Sciatic nerve (tissue), 2 donors: ENCODE measurements around the gene XYLT1. TPM values are rescaled to one million over a fixed set of nuclear protein-coding genes. Genes with fewer than 3 reads are reported as not detected.

ENCODE experiments used
- ATAC-seq: fragments of 200-7000 bp; cut with Tn5 transposase; one replicate; pipeline ENCODE4 v1.9.1; 2020; ENCODE audit warnings: mild to moderate bottlenecking, moderate library complexity
- DNase-seq: peaks from one replicate; pipeline ENCODE4 v3.0.0-alpha.2; 2020; ENCODE audit warnings: low spot score
- intact Hi-C: fragments of 100-400 bp; cut with DNase I; formaldehyde crosslinking; loops from one replicate; pipeline ENCODE4 v1.14.2; 2022
- total RNA-seq: library from RNA; stranded (reverse); fragmentation: NEBNext Ultra II Directional; extraction: Animal tissue kit (Norgen Biotek cat#: 25700); gene quantifications from one replicate; pipeline ENCODE4 v1.2.1, GENCODE V29; 2021
- donor health status: DM: no; HTN: no; CAD: no.
- donor health status: DM: no; HTN: no; CAD: no.

The XYLT1 gene
- total RNA-seq, 1 donor from 2014 or later: 17.3 TPM

GRCh38 chr16:17101646-17102045 lies 369.1 kb downstream of the XYLT1 start:
- ATAC-seq (no peak), DNase-seq (no peak)
- intact Hi-C loops: no loop called here

- DNase-seq: no peak
- no peak for ATAC-seq
- intact Hi-C loops: no loop called here
These were observed 372.1 kb downstream of the XYLT1 start for GRCh38 chr16:17098685-17099084.

DNA sequence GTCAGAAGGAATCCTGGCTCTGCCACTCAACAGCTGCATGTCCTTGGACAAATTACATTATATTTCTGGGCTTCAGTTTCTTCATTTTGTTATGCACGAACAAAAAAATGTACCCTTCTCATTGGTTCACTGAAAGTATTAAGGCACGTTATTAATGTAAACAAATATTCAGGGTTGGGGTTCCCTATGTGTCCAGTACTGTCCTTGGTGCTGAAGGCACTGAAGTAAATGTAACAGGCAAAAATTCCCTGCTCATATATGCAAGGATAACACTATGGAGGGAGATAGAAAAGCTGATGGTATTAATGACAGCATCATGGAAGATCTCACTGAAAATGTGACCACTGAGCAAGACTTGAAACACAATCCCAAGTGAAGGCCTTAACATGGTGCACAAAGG lies 386.6 kb downstream of the XYLT1 start:
- no peak for ATAC-seq

GRCh38 chr16:17083628-17084027 lies 387.1 kb downstream of the XYLT1 start:
- ATAC-seq (no peak), DNase-seq (no peak)
- intact Hi-C loops: no loop called here

More for the DNA sequence above, 386.6 kb downstream of the XYLT1 start:
- intact Hi-C loops: no loop called here
- DNase-seq: no peak

GRCh38 chr16:17082095-17082882 lies 388.5 kb downstream of the XYLT1 start:
- DNase-seq (no peak), ATAC-seq (no peak)
- intact Hi-C loops: no loop called here

- ATAC-seq: no peak
- intact Hi-C loops: no loop called here
- DNase-seq: no peak
These were observed 390.7 kb downstream of the XYLT1 start for GRCh38 chr16:17080105-17080504.

DNA sequence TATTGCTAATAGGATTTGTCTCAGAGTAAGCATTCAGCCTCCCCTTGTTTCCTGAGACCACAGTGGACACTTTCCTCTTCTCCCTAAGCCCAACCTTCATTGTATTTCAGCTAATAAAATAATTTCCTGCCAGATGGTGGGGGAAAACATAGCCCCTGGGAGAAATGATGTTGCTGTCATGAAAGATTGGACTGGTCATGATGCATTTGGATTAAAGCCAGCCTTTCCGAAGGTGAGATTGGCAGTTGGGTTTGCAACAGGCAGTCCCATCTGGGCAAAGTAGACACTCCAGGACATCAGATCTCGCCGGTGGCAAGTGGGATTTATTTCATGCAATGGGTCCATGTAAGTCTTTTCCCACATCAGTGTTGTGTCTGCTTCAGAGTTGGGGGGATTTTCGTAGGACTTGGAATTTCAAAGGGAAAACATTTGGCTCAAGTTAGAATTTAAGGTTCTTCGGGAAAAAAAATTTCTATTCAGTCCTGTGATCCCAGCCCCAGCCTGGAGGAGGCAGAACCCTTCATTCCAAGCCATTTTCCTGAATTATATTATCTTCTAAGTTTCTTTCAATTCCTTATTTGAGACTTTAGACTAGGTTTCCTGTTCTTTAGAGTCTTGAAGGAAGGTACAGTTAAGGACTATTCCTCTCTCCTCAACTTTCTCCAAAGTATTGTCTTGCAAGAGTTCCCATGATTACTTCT lies 391.7 kb downstream of the XYLT1 start:
- intact Hi-C loops: no loop called here
- DNase-seq (no peak), ATAC-seq (no peak)

GRCh38 chr16:17076818-17077498 lies 393.8 kb downstream of the XYLT1 start:
- DNase-seq (no peak), ATAC-seq (no peak)
- intact Hi-C loops: no loop called here

- intact Hi-C loops: no loop called here
- DNase-seq: no peak
- ATAC-seq: no peak
These were observed 394.5 kb downstream of the XYLT1 start for GRCh38 chr16:17076092-17076754.

- intact Hi-C loops: no loop called here
These were observed 398.7 kb downstream of the XYLT1 start for GRCh38 chr16:17072104-17072503.

GRCh38 chr16:17070882-17071592 lies 399.7 kb downstream of the XYLT1 start:
- intact Hi-C loops: no loop called here
- ATAC-seq (no peak), DNase-seq (peak; percentile 62)

More at GRCh38 chr16:17072104-17072503, 398.7 kb downstream of the XYLT1 start:
- DNase-seq (no peak), ATAC-seq (no peak)

GRCh38 chr16:17069681-17070080 lies 401.1 kb downstream of the XYLT1 start:
- no peak for ATAC-seq
- no peak for DNase-seq
- intact Hi-C loops: no loop called here

DNA sequence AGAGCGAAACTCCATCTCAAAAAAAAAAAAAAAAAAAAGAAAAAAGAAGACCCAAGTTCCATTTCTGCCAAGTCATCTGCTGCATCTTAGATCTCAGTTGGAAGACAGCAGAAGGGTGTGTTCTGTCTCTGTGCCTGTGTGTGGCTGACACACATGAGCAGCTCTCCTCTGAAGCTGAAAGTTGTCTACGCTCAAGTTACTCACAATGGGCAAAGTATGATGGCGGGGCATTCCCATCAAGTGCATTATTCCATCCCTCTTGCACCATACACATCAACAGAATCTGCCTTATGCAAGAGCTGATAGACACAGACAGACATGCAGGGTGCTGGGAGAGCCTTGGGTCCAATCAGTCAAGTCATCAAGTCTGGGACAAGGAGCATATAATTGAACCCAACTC lies 402.2 kb downstream of the XYLT1 start:
- no peak for DNase-seq
- no peak for ATAC-seq
- intact Hi-C loops: no loop called here

- no peak for ATAC-seq
- no peak for DNase-seq
- intact Hi-C loops: no loop called here
These were observed 402.9 kb downstream of the XYLT1 start for GRCh38 chr16:17067882-17068281.

GRCh38 chr16:17063201-17064139 lies 407.3 kb downstream of the XYLT1 start:
- intact Hi-C loops: no loop called here
- no peak for ATAC-seq
- no peak for DNase-seq

- ATAC-seq (no peak), DNase-seq (no peak)
- intact Hi-C loops: no loop called here
These were observed 408.1 kb downstream of the XYLT1 start for GRCh38 chr16:17062676-17063075.

DNA sequence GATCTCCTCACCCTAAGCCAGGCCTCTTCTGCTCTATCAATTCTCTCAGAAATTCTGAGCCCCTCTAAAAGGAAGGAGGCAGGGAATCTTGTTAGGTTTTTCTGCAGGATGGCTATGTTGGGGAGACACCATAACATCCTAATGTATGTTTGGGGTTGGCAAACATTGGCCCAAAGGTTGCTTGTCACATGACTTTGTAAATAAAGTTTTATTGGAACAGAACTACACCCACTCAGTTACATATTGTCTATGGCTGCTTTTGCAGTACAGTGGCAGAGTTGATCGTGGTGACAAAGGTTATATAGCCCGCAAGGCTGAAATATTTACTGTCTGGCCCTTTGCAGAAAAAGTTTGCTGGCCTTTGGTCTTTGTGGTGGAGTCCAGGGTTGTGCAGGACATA lies 409.4 kb downstream of the XYLT1 start:
- intact Hi-C loops: no loop called here

DNA sequence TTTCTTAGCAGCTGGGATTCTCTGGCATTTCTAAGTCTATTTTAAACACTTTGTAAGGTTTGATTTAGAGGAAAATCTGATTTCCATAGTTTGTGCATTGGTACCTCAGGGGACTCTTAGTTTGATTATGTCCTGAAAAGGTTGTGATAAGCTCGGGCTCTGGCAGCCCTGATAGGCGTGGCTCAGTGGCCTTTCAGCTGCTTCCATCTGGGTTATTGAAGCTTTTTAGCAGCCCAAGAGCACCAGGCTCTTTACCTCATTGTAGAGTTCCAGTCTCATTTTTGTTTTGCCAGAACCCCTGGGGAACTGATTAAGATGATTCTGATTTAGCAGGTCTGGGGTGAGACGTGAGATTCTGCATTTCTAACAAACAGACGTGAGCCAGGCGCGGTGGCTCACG lies 412.3 kb downstream of the XYLT1 start:
- no peak for ATAC-seq
- intact Hi-C loops: no loop called here
- no peak for DNase-seq

More for the DNA sequence above, 409.4 kb downstream of the XYLT1 start:
- ATAC-seq (no peak), DNase-seq (no peak)
